GM12878 (cell line): ENCODE results near the gene TRMO.

ENCODE experiments used
- BACH1 ChIP-seq: fragments of 450-650 bp; IDR thresholded peaks from 2 replicates; pipeline ENCODE4 v1.6.1; 2017; ENCODE audit warnings: mild to moderate bottlenecking, borderline replicate concordance
- CTCF ChIP-seq, 3 experiments: IDR thresholded peaks in 2 of 3; conservative IDR thresholded peaks in 1 of 3; 2 replicates each; pipeline ENCODE4 v1.5.1; 2011; ENCODE audit warnings: low read depth in 3 of 3, low read length in 3 of 3, mild to moderate bottlenecking in 3 of 3, control low read depth in 2 of 3, moderate library complexity in 2 of 3, inconsistent platforms in 1 of 3, mixed read lengths in 1 of 3; ENCODE audit not compliant: control insufficient read depth in 2 of 3, insufficient read depth in 1 of 3; ENCODE audit errors: extremely low read depth in 1 of 3
- IKZF1 ChIP-seq: fragments of 450-650 bp; conservative IDR thresholded peaks from 2 replicates; pipeline ENCODE4 v1.6.1; 2017; ENCODE audit warnings: antibody characterized with exemption, mild to moderate bottlenecking
- POLR2A ChIP-seq: IDR thresholded peaks from 2 replicates; pipeline ENCODE4 v1.6.1; 2011; ENCODE audit warnings: low read depth, mild to moderate bottlenecking, low read length
- PRDM15 ChIP-seq: fragments of 450-650 bp; formaldehyde crosslinking; IDR thresholded peaks from 2 replicates; pipeline ENCODE4 v1.4.0; 2020; ENCODE audit warnings: mild to moderate bottlenecking, moderate library complexity
- SMC3 ChIP-seq: IDR thresholded peaks from 2 replicates; pipeline ENCODE4 v1.6.1; 2011; ENCODE audit warnings: low read length, improper control_type of control experiment, borderline replicate concordance
- SP1 ChIP-seq: IDR thresholded peaks from one replicate; pipeline ENCODE4 v1.6.1; 2011; ENCODE audit warnings: low read depth, low read length
- ZNF207 ChIP-seq: fragments of 450-650 bp; IDR thresholded peaks from 2 replicates; pipeline ENCODE4 v1.6.1; 2014; ENCODE audit warnings: antibody characterized with exemption, mild to moderate bottlenecking, borderline replicate concordance

- TF ChIP-seq IKZF1 (no peak), CTCF (IDR thresholded peaks at IDR 0.05 in 2 of 3, conservative IDR thresholded peaks at IDR 0.05 in 1 of 3; ENCODE audit: control insufficient read depth in 2 of 3, extremely low read depth in 1 of 3, insufficient read depth in 1 of 3, low read depth in 3 of 3, low read length in 3 of 3) (no peak), SMC3 (no peak), BACH1 (no peak), POLR2A (no peak), ZNF207 (no peak), PRDM15 (CRISPR knock-in tag) (no peak), SP1 (no peak)
These were observed 63.0 kb downstream of the TRMO start for GRCh38 chr9:97859346-97859745.
